Endometrial microvascular endothelial cells (primary cell): ENCODE data around the gene ATP6V0B. TPM values are rescaled to one million over a fixed set of nuclear protein-coding genes. Genes with fewer than 3 reads are reported as not detected.

Source experiments
- in situ Hi-C: cut with HindIII; loops from 2 replicates; pipeline ENCODE4 v1.10.0; 2017; ENCODE audit warnings: low sequenced_read_pairs, low pct_unique_long_range_greater_than_20kb; ENCODE audit errors: inconsistent ontology term
- total RNA-seq: library from RNA; depleted of rRNA; stranded (reverse); fragments of >200 nt; gene quantifications from one replicate; pipeline ENCODE4 v1.2.3, GENCODE V29; 2015; ENCODE audit errors: inconsistent ontology term

ATP6V0B gene
- total RNA-seq, 1 donor from 2014 or later, result 123 TPM

GRCh38 chr1:44016041-44016889 is 41.5 kb downstream of the ATP6V0B start:
- in situ Hi-C loops, result no loop called here

GRCh38 chr1:44016890-44017400 is 42.2 kb downstream of the ATP6V0B start:
- in situ Hi-C loops, result no loop called here

GRCh38 chr1:44019466-44019948 is 44.7 kb downstream of the ATP6V0B start:
- in situ Hi-C loops, result no loop called here

GRCh38 chr1:44020464-44020863 is 45.7 kb downstream of the ATP6V0B start:
- in situ Hi-C loops, result no loop called here

- in situ Hi-C loops, result no loop called here
Measured at GRCh38 chr1:44021156-44021555, 46.4 kb downstream of the ATP6V0B start.

- in situ Hi-C loops, result no loop called here
Measured at GRCh38 chr1:44021581-44022321, 47.0 kb downstream of the ATP6V0B start.

- in situ Hi-C loops, result no loop called here
Measured at GRCh38 chr1:44024031-44024902, 49.5 kb downstream of the ATP6V0B start.

- in situ Hi-C loops, result no loop called here
Measured at GRCh38 chr1:44024903-44025525, 50.3 kb downstream of the ATP6V0B start.

- in situ Hi-C loops, result no loop called here
Measured at GRCh38 chr1:44025816-44026215, 51.1 kb downstream of the ATP6V0B start.

- in situ Hi-C loops, result no loop called here
Measured at GRCh38 chr1:44027320-44027719, 52.6 kb downstream of the ATP6V0B start.

Other genes starting within 250 kb of the ATP6V0B start
- gene ARTN, start 41.2 kb upstream of the ATP6V0B start, total RNA-seq, result not detected
- 23.5 TPM for gene IPO13, start 28.0 kb upstream of the ATP6V0B start, total RNA-seq
- 63.8 TPM for gene DPH2, start 5.0 kb upstream of the ATP6V0B start, total RNA-seq
- gene B4GALT2, start 4.2 kb downstream of the ATP6V0B start, total RNA-seq, result 115 TPM
- gene CCDC24, start 16.6 kb downstream of the ATP6V0B start, total RNA-seq, result 1.3 TPM
- gene SLC6A9, start 56.5 kb downstream of the ATP6V0B start, total RNA-seq, result 0.28 TPM
- not detected for gene KLF17, start 143.9 kb downstream of the ATP6V0B start, total RNA-seq
- gene KLF18, start 166.7 kb downstream of the ATP6V0B start, total RNA-seq, result not detected
- 29.3 TPM for gene DMAP1, start 238.5 kb downstream of the ATP6V0B start, total RNA-seq